ENCODE data around the gene TMEM215.

DNA sequence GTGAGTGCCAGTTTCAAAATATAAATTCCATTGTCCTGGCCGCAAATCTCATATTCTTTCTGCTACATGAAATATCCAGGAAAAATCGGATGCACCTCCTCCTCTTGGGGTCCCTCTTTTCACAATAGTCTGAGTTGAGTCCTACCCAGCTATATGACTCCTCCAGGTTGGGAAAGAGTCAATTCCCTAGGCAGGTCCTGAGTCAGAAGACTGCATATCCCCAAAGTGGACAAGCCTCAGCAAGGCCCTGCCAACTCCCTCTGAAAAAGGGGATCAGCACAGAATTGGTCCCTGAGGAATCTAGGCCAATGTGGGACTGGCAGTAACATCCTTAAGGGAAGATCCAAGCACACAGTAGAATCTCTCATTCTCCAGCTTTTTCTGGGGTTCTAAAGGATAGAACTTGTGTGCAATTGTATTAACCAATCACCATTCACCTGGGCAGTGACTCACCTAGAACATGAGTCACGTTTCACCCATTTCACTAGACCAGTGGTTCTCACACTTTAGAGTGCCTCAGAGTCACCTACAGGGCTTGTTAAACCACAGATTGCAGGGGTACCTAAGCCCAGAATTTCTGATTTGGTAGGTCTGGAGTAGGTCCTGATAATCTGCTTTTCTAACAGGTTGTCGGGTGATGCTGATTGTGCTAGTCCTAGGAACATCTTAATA is 44.7 kb upstream of the TMEM215 start:
- TF ChIP-seq, protein P1, sequence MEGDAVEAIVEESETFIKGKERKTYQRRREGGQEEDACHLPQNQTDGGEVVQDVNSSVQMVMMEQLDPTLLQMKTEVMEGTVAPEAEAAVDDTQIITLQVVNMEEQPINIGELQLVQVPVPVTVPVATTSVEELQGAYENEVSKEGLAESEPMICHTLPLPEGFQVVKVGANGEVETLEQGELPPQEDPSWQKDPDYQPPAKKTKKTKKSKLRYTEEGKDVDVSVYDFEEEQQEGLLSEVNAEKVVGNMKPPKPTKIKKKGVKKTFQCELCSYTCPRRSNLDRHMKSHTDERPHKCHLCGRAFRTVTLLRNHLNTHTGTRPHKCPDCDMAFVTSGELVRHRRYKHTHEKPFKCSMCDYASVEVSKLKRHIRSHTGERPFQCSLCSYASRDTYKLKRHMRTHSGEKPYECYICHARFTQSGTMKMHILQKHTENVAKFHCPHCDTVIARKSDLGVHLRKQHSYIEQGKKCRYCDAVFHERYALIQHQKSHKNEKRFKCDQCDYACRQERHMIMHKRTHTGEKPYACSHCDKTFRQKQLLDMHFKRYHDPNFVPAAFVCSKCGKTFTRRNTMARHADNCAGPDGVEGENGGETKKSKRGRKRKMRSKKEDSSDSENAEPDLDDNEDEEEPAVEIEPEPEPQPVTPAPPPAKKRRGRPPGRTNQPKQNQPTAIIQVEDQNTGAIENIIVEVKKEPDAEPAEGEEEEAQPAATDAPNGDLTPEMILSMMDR (IDR thresholded peaks at IDR 0.05): no peak
- TF ChIP-seq POLR2A (IDR thresholded peaks at IDR 0.05): no peak

Measured in heart left ventricle (tissue), 13 donors.